GM06990 (cell line): Measurements from ENCODE around the gene INSYN1.
A peak's percentile ranks its signal among the peaks of the same experiment; 100 is the strongest.

Experiments
- DNase-seq: peaks from one replicate; pipeline ENCODE4 v3.0.0-alpha.2; 2011; ENCODE audit not compliant: insufficient read length; ENCODE audit errors: extremely low read depth
- H3K27me3 ChIP-seq: replicated peaks from 2 replicates; pipeline ENCODE4 v1.6.0; 2011; ENCODE audit warnings: low read length; ENCODE audit not compliant: control insufficient read depth, insufficient read depth
- H3K36me3 ChIP-seq: 2 replicates; pipeline ENCODE4 v1.5.1; 2011; ENCODE audit warnings: low read length; ENCODE audit not compliant: control insufficient read depth, insufficient read depth
- H3K4me3 ChIP-seq: replicated peaks from 2 replicates; pipeline ENCODE4 v1.5.1; 2011; ENCODE audit warnings: low read depth, mild to moderate bottlenecking, control low read depth, low read length
- CTCF ChIP-seq: IDR thresholded peaks from 2 replicates; pipeline ENCODE4 v1.5.1; 2011; ENCODE audit warnings: low read length, control low read depth, mild to moderate bottlenecking, inconsistent platforms; ENCODE audit not compliant: insufficient read depth, poor library complexity, severe bottlenecking

The INSYN1 gene

GRCh38 chr15:73697033-73697467, 56.1 kb downstream of the INSYN1 start:
- Histone ChIP-seq H3K27me3 (no peaks in the 10 kb centered on the region), H3K4me3 (no peak overlapping the region)
- peak; percentile 52 for DNase-seq

GRCh38 chr15:73696641-73697001, 56.5 kb downstream of the INSYN1 start:
- Histone ChIP-seq H3K36me3 (no peaks in the 10 kb centered on the region), H3K27me3 (no peaks in the 10 kb centered on the region), H3K4me3 (no peak overlapping the region)
- no peak for TF ChIP-seq CTCF
- DNase-seq, result no peak

More at GRCh38 chr15:73697033-73697467, 56.1 kb downstream of the INSYN1 start:
- no peak for TF ChIP-seq CTCF
- no peaks in the 10 kb centered on the region for H3K36me3 ChIP-seq

GRCh38 chr15:73695773-73696640, 57.1 kb downstream of the INSYN1 start:
- no peak for DNase-seq
- no peaks in the 10 kb centered on the region for H3K27me3 ChIP-seq
- H3K36me3 ChIP-seq, result no peaks in the 10 kb centered on the region
- H3K4me3 ChIP-seq, result no peak overlapping the region
- no peak for TF ChIP-seq CTCF

GRCh38 chr15:73694419-73694818, 58.7 kb downstream of the INSYN1 start:
- TF ChIP-seq CTCF, result no peak
- no peak for DNase-seq
- Histone ChIP-seq H3K4me3 (no peak overlapping the region), H3K27me3 (no peaks in the 10 kb centered on the region), H3K36me3 (no peaks in the 10 kb centered on the region)

GRCh38 chr15:73691396-73691795, 61.8 kb downstream of the INSYN1 start:
- Histone ChIP-seq H3K36me3 (no peaks in the 10 kb centered on the region), H3K4me3 (no peak overlapping the region), H3K27me3 (no peaks in the 10 kb centered on the region; the same call in none of the 2 replicates)
- TF ChIP-seq CTCF, result no peak
- DNase-seq, result no peak
